ENCODE data around the gene ZWILCH. TPM values are rescaled to one million over a fixed set of nuclear protein-coding genes. Genes with fewer than 3 reads are reported as not detected.

The ZWILCH gene
- total RNA-seq, 1 experiment from 2014 or later, result 39.9 TPM

DNA sequence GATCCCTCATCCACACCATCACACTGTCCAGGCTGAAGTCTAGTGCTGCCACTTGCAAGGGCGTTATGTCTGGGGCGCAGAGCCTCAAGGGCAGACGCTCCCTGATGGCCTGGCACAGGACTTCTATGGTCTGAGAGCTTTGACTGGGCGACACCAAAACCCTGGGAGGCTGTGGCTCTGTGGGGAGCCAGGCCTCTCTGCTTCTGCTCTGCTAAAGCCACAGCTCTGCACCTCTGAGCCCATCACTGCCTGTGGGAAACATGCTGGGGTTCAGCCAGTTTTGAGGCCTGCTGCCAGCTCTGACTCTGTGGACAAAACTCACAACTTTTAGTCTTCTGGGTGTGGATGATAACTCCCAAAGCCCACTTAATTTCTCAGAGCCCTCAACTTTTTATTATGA is 67.0 kb downstream of the ZWILCH start:
- no peak for DNase-seq (ENCODE audit: low read depth, low spot score)
- peaks cover 1% of the 10 kb centered on the region; the same call in 1 of the 2 replicates for H3K4me1 ChIP-seq (ENCODE audit: control insufficient read depth, insufficient read depth, low read length)
- CTCF ChIA-PET, result interaction anchor here (0.5 kb wide), 1 partner anchor 33 kb away, joined by 4 read pairs; no protein-coding TSS in a partner anchor
- no peaks in the 10 kb centered on the region for H3K9me3 ChIP-seq (ENCODE audit: control insufficient read depth, insufficient read depth, low read depth, low read length)
- no peak overlapping the region for H3K27ac ChIP-seq (ENCODE audit: low read length)
- POLR2A ChIA-PET, result interaction anchor here (0.6 kb wide), 1 partner anchor 37 kb away, joined by 3 read pairs; no protein-coding TSS in a partner anchor
- H3K4me3 ChIP-seq (ENCODE audit: low read depth in 2 of 2, low read length in 2 of 2), result no peak overlapping the region
- intact Hi-C loops (cut with micrococcal nuclease; ENCODE audit: unreplicated experiment), result no loop called here
- no peaks in the 10 kb centered on the region for H3K27me3 ChIP-seq (ENCODE audit: control insufficient read depth, insufficient read depth, low read length)
- H3K36me3 ChIP-seq (ENCODE audit: control insufficient read depth, insufficient read depth, low read length), result no peaks in the 10 kb centered on the region
- no peak for ATAC-seq
- no TSS peak for BruUV-seq (replicated peaks)
- in situ Hi-C loops (cut with HindIII; ENCODE audit: low pct_unique_long_range_greater_than_20kb, low sequenced_read_pairs), result no loop called here
- TF ChIP-seq, protein P1, sequence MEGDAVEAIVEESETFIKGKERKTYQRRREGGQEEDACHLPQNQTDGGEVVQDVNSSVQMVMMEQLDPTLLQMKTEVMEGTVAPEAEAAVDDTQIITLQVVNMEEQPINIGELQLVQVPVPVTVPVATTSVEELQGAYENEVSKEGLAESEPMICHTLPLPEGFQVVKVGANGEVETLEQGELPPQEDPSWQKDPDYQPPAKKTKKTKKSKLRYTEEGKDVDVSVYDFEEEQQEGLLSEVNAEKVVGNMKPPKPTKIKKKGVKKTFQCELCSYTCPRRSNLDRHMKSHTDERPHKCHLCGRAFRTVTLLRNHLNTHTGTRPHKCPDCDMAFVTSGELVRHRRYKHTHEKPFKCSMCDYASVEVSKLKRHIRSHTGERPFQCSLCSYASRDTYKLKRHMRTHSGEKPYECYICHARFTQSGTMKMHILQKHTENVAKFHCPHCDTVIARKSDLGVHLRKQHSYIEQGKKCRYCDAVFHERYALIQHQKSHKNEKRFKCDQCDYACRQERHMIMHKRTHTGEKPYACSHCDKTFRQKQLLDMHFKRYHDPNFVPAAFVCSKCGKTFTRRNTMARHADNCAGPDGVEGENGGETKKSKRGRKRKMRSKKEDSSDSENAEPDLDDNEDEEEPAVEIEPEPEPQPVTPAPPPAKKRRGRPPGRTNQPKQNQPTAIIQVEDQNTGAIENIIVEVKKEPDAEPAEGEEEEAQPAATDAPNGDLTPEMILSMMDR (IDR thresholded peaks at IDR 0.05), result no peak
- TF ChIP-seq, protein P2, sequence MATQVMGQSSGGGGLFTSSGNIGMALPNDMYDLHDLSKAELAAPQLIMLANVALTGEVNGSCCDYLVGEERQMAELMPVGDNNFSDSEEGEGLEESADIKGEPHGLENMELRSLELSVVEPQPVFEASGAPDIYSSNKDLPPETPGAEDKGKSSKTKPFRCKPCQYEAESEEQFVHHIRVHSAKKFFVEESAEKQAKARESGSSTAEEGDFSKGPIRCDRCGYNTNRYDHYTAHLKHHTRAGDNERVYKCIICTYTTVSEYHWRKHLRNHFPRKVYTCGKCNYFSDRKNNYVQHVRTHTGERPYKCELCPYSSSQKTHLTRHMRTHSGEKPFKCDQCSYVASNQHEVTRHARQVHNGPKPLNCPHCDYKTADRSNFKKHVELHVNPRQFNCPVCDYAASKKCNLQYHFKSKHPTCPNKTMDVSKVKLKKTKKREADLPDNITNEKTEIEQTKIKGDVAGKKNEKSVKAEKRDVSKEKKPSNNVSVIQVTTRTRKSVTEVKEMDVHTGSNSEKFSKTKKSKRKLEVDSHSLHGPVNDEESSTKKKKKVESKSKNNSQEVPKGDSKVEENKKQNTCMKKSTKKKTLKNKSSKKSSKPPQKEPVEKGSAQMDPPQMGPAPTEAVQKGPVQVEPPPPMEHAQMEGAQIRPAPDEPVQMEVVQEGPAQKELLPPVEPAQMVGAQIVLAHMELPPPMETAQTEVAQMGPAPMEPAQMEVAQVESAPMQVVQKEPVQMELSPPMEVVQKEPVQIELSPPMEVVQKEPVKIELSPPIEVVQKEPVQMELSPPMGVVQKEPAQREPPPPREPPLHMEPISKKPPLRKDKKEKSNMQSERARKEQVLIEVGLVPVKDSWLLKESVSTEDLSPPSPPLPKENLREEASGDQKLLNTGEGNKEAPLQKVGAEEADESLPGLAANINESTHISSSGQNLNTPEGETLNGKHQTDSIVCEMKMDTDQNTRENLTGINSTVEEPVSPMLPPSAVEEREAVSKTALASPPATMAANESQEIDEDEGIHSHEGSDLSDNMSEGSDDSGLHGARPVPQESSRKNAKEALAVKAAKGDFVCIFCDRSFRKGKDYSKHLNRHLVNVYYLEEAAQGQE (IDR thresholded peaks at IDR 0.05; ENCODE audit: insufficient read depth in 1 of 2, low read depth in 2 of 2, low read length in 1 of 2), result no peak
- TF ChIP-seq TCF7L2 (IDR thresholded peaks at IDR 0.05; ENCODE audit: low read depth, low read length) (no peak), SIN3A (IDR thresholded peaks at IDR 0.05; ENCODE audit: borderline replicate concordance, insufficient read depth, low read depth, low read length) (no peak), POLR2AphosphoS5 (IDR thresholded peaks at IDR 0.05; ENCODE audit: low read depth, low read length) (no peak)

DNA sequence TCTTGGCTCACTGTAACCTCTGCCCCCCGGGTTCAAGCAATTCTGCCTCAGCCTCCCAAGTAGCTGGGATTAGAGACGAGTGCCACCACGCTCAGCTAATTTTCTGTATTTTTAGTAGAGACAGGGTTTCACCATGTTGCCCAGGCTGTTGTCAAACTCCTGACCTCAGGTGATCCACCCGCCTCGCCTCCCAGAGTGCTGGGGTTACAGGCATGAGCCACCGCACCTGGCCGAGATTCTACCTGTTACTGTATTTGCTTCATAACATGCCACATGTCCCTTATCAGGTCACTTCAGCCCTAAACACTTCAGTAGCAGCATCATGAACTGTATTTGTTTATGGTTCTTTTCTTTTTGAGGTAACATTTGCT is 68.2 kb downstream of the ZWILCH start:
- POLR2A ChIA-PET, result interaction anchor here (0.7 kb wide), 1 partner anchor 727 kb away, joined by 4 read pairs; no protein-coding TSS in a partner anchor
- TF ChIP-seq POLR2AphosphoS5 (IDR thresholded peaks at IDR 0.05; ENCODE audit: low read depth, low read length), result no peak
- TF ChIP-seq, protein P1 (IDR thresholded peaks at IDR 0.05), result no peak
- no peak for TF ChIP-seq TCF7L2 (IDR thresholded peaks at IDR 0.05; ENCODE audit: low read depth, low read length)
- TF ChIP-seq, protein P2 (IDR thresholded peaks at IDR 0.05; ENCODE audit: insufficient read depth in 1 of 2, low read depth in 2 of 2, low read length in 1 of 2), result no peak
- TF ChIP-seq SIN3A (IDR thresholded peaks at IDR 0.05; ENCODE audit: borderline replicate concordance, insufficient read depth, low read depth, low read length), result no peak
- CTCF ChIA-PET, result no interaction called here

More for the DNA sequence above, 68.2 kb downstream of the ZWILCH start:
- in situ Hi-C loops (cut with HindIII; ENCODE audit: low pct_unique_long_range_greater_than_20kb, low sequenced_read_pairs) (no loop called here), intact Hi-C loops (cut with micrococcal nuclease; ENCODE audit: unreplicated experiment) (no loop called here)
- DNase-seq (ENCODE audit: low read depth, low spot score) (no peak), ATAC-seq (no peak)
- H3K36me3 ChIP-seq (ENCODE audit: control insufficient read depth, insufficient read depth, low read length), result no peaks in the 10 kb centered on the region
- H3K9me3 ChIP-seq (ENCODE audit: control insufficient read depth, insufficient read depth, low read depth, low read length), result no peaks in the 10 kb centered on the region
- H3K27ac ChIP-seq (ENCODE audit: low read length), result no peak overlapping the region
- BruUV-seq (replicated peaks), result no TSS peak
- no peak overlapping the region for H3K4me3 ChIP-seq (ENCODE audit: low read depth in 2 of 2, low read length in 2 of 2)
- no peaks in the 10 kb centered on the region for H3K4me1 ChIP-seq (ENCODE audit: control insufficient read depth, insufficient read depth, low read length)
- no peaks in the 10 kb centered on the region for H3K27me3 ChIP-seq (ENCODE audit: control insufficient read depth, insufficient read depth, low read length)
